ENCODE data around the gene KCNMA1. TPM values are rescaled to one million over a fixed set of nuclear protein-coding genes. Genes with fewer than 3 reads are reported as not detected.

The KCNMA1 gene
- total RNA-seq, 2 donors from 2014 or later = 5.9 to 9.3 TPM

DNA sequence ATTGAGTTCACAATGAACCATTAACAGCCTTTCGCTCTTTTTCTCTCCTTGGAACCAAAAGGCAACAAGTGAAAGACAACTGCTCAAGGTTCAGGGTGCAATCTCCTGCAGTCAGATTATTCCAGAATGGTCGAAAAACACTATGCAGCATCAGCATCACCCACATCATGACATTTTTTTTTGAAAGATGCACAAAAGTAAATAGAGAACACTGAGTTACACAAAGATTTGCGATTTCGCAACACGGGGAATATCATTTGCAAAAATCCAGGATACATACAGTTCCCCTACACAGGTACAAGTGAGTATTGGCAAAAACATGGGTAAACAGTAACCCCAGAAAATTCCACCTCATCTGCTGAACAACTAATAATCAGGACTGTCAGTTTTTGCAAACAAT lies 611.5 kb downstream of the KCNMA1 start:
- no peak for ATAC-seq
- WGBS, 2 donors = 91 to 96% methylated on average over 5 of the region's 5 CpGs
- H3K36me3 ChIP-seq (replicated peaks in 1 of 2; ENCODE audit: insufficient read depth in 1 of 2, low read depth in 2 of 2) = no peaks in the 10 kb centered on the region
- intact Hi-C loops (cut with DNase I) = no loop called here
- no peak for DNase-seq
- H3K9me3 ChIP-seq = no peaks in the 10 kb centered on the region
- no peaks in the 10 kb centered on the region for H3K27me3 ChIP-seq
- no peak overlapping the region for H3K27ac ChIP-seq
- no peak overlapping the region for H3K4me3 ChIP-seq
- TF ChIP-seq CTCF (IDR thresholded peaks at IDR 0.05) (no peak), POLR2A (IDR thresholded peaks at IDR 0.05) (no peak)
- no peaks in the 10 kb centered on the region for H3K4me1 ChIP-seq

DNA sequence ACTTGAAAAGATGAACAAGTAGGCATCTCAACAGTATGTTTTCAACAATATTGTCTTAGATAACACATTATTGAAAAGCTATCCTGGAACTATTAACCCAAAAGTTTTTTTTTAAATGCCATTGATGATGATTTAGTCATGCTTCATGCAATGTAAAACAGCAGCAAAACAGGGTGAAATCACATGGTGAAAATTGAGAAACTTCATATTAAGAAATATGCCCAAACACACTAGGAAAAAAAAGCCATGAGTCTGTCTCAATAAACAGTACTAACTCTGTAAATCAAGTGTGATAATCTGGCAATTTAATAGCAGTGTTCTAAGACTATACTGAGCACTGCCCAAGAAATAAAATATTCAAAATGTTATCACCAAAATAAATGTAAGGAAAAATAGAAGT lies 613.1 kb downstream of the KCNMA1 start:
- H3K4me3 ChIP-seq = no peak overlapping the region
- no peaks in the 10 kb centered on the region for H3K27me3 ChIP-seq
- DNase-seq (no peak), ATAC-seq (no peak)
- no peak overlapping the region for H3K27ac ChIP-seq
- H3K36me3 ChIP-seq (replicated peaks in 1 of 2; ENCODE audit: insufficient read depth in 1 of 2, low read depth in 2 of 2) = no peaks in the 10 kb centered on the region
- no peak for TF ChIP-seq POLR2A (IDR thresholded peaks at IDR 0.05)
- TF ChIP-seq CTCF (IDR thresholded peaks at IDR 0.05) = no peak
- no peaks in the 10 kb centered on the region for H3K4me1 ChIP-seq
- intact Hi-C loops (cut with DNase I) = no loop called here
- no peaks in the 10 kb centered on the region for H3K9me3 ChIP-seq

DNA sequence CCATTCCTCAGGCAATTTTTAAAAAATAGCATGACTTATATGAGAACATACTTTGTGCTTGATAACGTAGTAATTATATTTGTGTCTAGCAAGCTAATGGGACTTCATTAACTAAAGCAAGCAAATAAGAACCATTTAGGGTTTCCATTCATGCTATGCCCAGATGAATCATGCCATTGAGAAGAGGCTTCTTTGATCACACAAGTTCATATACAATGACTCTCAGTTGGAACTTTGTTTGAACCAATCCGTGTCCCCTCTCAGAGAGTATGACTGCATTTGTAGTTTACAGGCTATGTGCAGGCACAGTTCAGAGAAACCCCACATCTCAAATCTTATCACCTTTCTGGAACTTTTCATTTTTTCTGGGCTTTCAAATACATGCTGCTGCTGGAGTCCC lies 614.2 kb downstream of the KCNMA1 start:
- no peaks in the 10 kb centered on the region for H3K27me3 ChIP-seq
- 89 to 90% methylated on average over 2 of the region's 2 CpGs for WGBS, 2 donors
- H3K9me3 ChIP-seq = no peaks in the 10 kb centered on the region
- intact Hi-C loops (cut with DNase I) = no loop called here
- no peaks in the 10 kb centered on the region for H3K36me3 ChIP-seq (replicated peaks in 1 of 2; ENCODE audit: insufficient read depth in 1 of 2, low read depth in 2 of 2)
- H3K4me3 ChIP-seq = no peak overlapping the region
- DNase-seq (no peak), ATAC-seq (no peak)
- no peak overlapping the region for H3K27ac ChIP-seq
- H3K4me1 ChIP-seq = no peaks in the 10 kb centered on the region
- TF ChIP-seq POLR2A (IDR thresholded peaks at IDR 0.05) (no peak), CTCF (IDR thresholded peaks at IDR 0.05) (no peak)

- ATAC-seq = no peak
- intact Hi-C loops (cut with DNase I) = no loop called here
- WGBS, 2 donors = 83 to 91% methylated on average over 4 of the region's 4 CpGs
Measured at GRCh38 chr10:77022671-77023070, 614.9 kb downstream of the KCNMA1 start.

More at GRCh38 chr10:77022671-77023070, 614.9 kb downstream of the KCNMA1 start:
- no peaks in the 10 kb centered on the region for H3K4me1 ChIP-seq
- H3K36me3 ChIP-seq (replicated peaks in 1 of 2; ENCODE audit: insufficient read depth in 1 of 2, low read depth in 2 of 2) = no peaks in the 10 kb centered on the region
- no peaks in the 10 kb centered on the region for H3K9me3 ChIP-seq
- TF ChIP-seq POLR2A (IDR thresholded peaks at IDR 0.05) (no peak), CTCF (IDR thresholded peaks at IDR 0.05) (no peak)
- no peak for DNase-seq
- H3K27ac ChIP-seq = no peak overlapping the region
- no peaks in the 10 kb centered on the region for H3K27me3 ChIP-seq
- no peak overlapping the region for H3K4me3 ChIP-seq
